Measurements from ENCODE around the gene HOXD3.

HOXD3 gene

GRCh38 chr2:176200971-176201370 lies 43.9 kb downstream of the HOXD3 start:
- Mint-ChIP-seq H3K27ac (no peak overlapping the region), H3K4me3 (no peak overlapping the region), H3K27me3 (ENCODE audit: low read depth) (peaks cover 21% of the 10 kb centered on the region), H3K9me3 (no peaks in the 10 kb centered on the region), H3K36me3 (ENCODE audit: low read depth) (no peaks in the 10 kb centered on the region), H3K4me1 (ENCODE audit: low read depth) (no peaks in the 10 kb centered on the region)

- Mint-ChIP-seq H3K9me3 (no peaks in the 10 kb centered on the region), H3K27ac (no peak overlapping the region)
These were observed 45.4 kb downstream of the HOXD3 start for GRCh38 chr2:176202491-176202890.

GRCh38 chr2:176205126-176205525 lies 48.0 kb downstream of the HOXD3 start:
- Mint-ChIP-seq H3K36me3 (ENCODE audit: low read depth) (no peaks in the 10 kb centered on the region), H3K9me3 (no peaks in the 10 kb centered on the region), H3K27ac (no peak overlapping the region), H3K4me3 (no peak overlapping the region), H3K27me3 (ENCODE audit: low read depth) (peaks cover 7% of the 10 kb centered on the region), H3K4me1 (ENCODE audit: low read depth) (no peaks in the 10 kb centered on the region)

More at GRCh38 chr2:176202491-176202890, 45.4 kb downstream of the HOXD3 start:
- Mint-ChIP-seq H3K4me1 (ENCODE audit: low read depth) (no peaks in the 10 kb centered on the region), H3K36me3 (ENCODE audit: low read depth) (no peaks in the 10 kb centered on the region), H3K27me3 (ENCODE audit: low read depth) (peaks cover 15% of the 10 kb centered on the region), H3K4me3 (no peak overlapping the region)

GRCh38 chr2:176206136-176206535 lies 49.0 kb downstream of the HOXD3 start:
- no peaks in the 10 kb centered on the region for H3K4me1 Mint-ChIP-seq (ENCODE audit: low read depth)
- H3K9me3 Mint-ChIP-seq, result no peaks in the 10 kb centered on the region
- H3K4me3 Mint-ChIP-seq, result no peak overlapping the region
- no peaks in the 10 kb centered on the region for H3K36me3 Mint-ChIP-seq (ENCODE audit: low read depth)
- H3K27me3 Mint-ChIP-seq (ENCODE audit: low read depth), result peaks cover 14% of the 10 kb centered on the region
- no peak overlapping the region for H3K27ac Mint-ChIP-seq

DNA sequence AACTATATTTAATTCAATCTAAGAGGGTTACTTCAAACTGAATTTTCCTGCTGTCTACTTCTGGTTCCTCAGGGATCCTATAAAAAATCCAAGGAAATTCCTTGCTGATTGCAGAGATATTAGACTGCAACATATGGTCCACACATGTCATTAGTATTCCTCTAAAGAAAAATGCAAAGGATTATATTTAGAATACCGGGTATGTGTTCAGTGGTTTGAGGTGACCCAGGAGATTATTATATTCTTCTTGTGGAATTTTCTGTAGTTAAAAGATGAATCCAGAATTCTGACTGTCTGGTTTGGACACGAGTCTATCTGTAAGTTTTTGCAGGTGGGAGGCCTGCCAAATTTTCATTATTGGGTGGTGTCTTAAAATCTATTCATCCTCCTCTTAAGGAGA lies 49.6 kb downstream of the HOXD3 start:
- Mint-ChIP-seq H3K36me3 (ENCODE audit: low read depth) (no peaks in the 10 kb centered on the region), H3K4me3 (no peak overlapping the region), H3K27me3 (ENCODE audit: low read depth) (peaks cover 16% of the 10 kb centered on the region), H3K4me1 (ENCODE audit: low read depth) (no peaks in the 10 kb centered on the region), H3K27ac (no peak overlapping the region), H3K9me3 (no peaks in the 10 kb centered on the region)

DNA sequence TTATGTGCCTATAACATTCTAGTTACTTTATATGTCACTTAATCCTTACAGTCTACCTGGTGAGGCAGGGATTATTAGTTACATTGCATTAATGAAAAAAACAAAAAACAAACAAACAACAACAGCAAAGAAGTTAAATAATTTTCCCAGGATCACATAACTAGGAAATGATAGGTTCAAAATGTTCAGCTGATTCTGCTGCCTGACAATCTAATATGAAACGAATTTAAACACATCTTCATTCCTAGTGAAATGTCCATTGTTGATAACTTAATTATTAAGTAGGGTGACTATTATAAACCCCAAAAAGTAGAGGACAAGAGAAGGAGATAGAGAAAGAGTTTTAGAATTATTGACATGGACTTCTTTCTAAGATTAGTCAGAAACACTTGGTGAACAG lies 54.0 kb downstream of the HOXD3 start:
- no peak overlapping the region for H3K27ac Mint-ChIP-seq
- H3K9me3 Mint-ChIP-seq, result no peaks in the 10 kb centered on the region
- H3K4me3 Mint-ChIP-seq, result no peak overlapping the region
- H3K36me3 Mint-ChIP-seq (ENCODE audit: low read depth), result no peaks in the 10 kb centered on the region
- H3K4me1 Mint-ChIP-seq (ENCODE audit: low read depth), result no peaks in the 10 kb centered on the region
- peaks cover 11% of the 10 kb centered on the region for H3K27me3 Mint-ChIP-seq (ENCODE audit: low read depth)

GRCh38 chr2:176212276-176212675 lies 55.2 kb downstream of the HOXD3 start:
- Mint-ChIP-seq H3K27ac (no peak overlapping the region), H3K36me3 (ENCODE audit: low read depth) (no peaks in the 10 kb centered on the region), H3K4me1 (ENCODE audit: low read depth) (no peaks in the 10 kb centered on the region), H3K9me3 (no peaks in the 10 kb centered on the region), H3K27me3 (ENCODE audit: low read depth) (peaks cover 11% of the 10 kb centered on the region), H3K4me3 (no peak overlapping the region)

DNA sequence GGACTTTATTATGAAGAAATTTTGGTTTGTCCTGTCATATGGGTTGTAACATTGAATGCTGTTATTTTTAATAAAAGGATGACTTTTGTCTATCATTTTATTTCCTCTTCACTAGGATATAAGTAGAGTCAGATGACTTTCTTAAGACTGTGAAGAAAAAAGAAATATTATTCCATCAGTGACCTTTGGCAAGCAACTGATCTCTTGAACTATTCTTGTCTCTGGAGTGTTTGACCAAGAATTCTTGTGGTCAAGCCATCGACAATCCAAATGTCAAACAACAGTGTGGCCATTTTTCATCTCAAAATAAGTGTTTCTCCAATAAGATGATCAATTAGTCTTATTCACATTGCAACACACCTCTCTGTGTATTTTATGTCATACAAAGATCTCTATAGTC lies 56.3 kb downstream of the HOXD3 start:
- Mint-ChIP-seq H3K36me3 (ENCODE audit: low read depth) (no peaks in the 10 kb centered on the region), H3K4me3 (no peak overlapping the region), H3K27ac (no peak overlapping the region), H3K9me3 (no peaks in the 10 kb centered on the region), H3K27me3 (ENCODE audit: low read depth) (peaks cover 11% of the 10 kb centered on the region), H3K4me1 (ENCODE audit: low read depth) (no peaks in the 10 kb centered on the region)
